Keratinocyte (primary cell): ENCODE data around the gene LMO7. TPM values are rescaled to one million over a fixed set of nuclear protein-coding genes. Genes with fewer than 3 reads are reported as not detected.

Experiments
- DNase-seq: peaks from one replicate; pipeline ENCODE4 v3.0.0-alpha.2; 2011; ENCODE audit warnings: low read depth, missing footprints, low spot score
- FAIRE-seq: peaks from 2 replicates; lab custom pipeline; 2011; peaks lifted over from hg19 to GRCh38; lab: Jason Lieb, UNC
- H2AFZ ChIP-seq: 2 replicates; pipeline ENCODE4 v1.6.0; 2012; ENCODE audit warnings: low read length, control low read depth, inconsistent platforms; ENCODE audit not compliant: control insufficient read depth
- H3K27ac ChIP-seq: 2 replicates; pipeline ENCODE4 v1.5.1; 2011; ENCODE audit warnings: low read length; ENCODE audit not compliant: control insufficient read depth, insufficient read depth
- H3K27me3 ChIP-seq: 3 replicates; pipeline ENCODE4 v1.6.0; 2011; ENCODE audit warnings: low read length; ENCODE audit not compliant: control insufficient read depth, insufficient read depth; ENCODE audit errors: extremely low read depth
- H3K36me3 ChIP-seq, 2 experiments: 2 replicates in 1 of 2; 3 replicates in 1 of 2; pipeline ENCODE4 v1.5.1; 2011; ENCODE audit warnings: low read length in 2 of 2, mild to moderate bottlenecking in 1 of 2; ENCODE audit not compliant: control insufficient read depth in 2 of 2, insufficient read depth in 2 of 2; ENCODE audit errors: extremely low read depth in 1 of 2
- H3K4me1 ChIP-seq: 3 replicates; pipeline ENCODE4 v1.5.1; 2011; ENCODE audit warnings: low read length; ENCODE audit not compliant: control insufficient read depth, insufficient read depth; ENCODE audit errors: extremely low read depth
- H3K4me2 ChIP-seq: 3 replicates; pipeline ENCODE4 v1.6.0; 2011; ENCODE audit warnings: low read depth, low read length; ENCODE audit not compliant: control insufficient read depth, insufficient read depth; ENCODE audit errors: extremely low read depth
- H3K4me3 ChIP-seq, 3 experiments: fragments of 200-600 bp in 1 of 3; sonication (generic) in 1 of 3; 2 replicates in 2 of 3; 3 replicates in 1 of 3; pipeline ENCODE4 v1.5.1; 2011 to 2016; ENCODE audit warnings: low read length in 3 of 3, mild to moderate bottlenecking in 3 of 3, control low read depth in 2 of 3, inconsistent platforms in 1 of 3, low read depth in 1 of 3, mixed read lengths in 1 of 3, mixed run types in 1 of 3, moderate library complexity in 1 of 3; ENCODE audit not compliant: control insufficient read depth in 2 of 3, insufficient read depth in 2 of 3; ENCODE audit errors: extremely low read depth in 1 of 3
- H3K79me2 ChIP-seq: 2 replicates; pipeline ENCODE4 v1.6.0; 2012; ENCODE audit warnings: low read length; ENCODE audit not compliant: control insufficient read depth, insufficient read depth
- H3K9ac ChIP-seq: 3 replicates; pipeline ENCODE4 v1.6.0; 2011; ENCODE audit warnings: low read length; ENCODE audit not compliant: control insufficient read depth, insufficient read depth; ENCODE audit errors: extremely low read depth
- H3K9me1 ChIP-seq: 3 replicates; pipeline ENCODE4 v1.6.0; 2011; ENCODE audit warnings: low read length; ENCODE audit not compliant: control insufficient read depth, insufficient read depth; ENCODE audit errors: extremely low read depth
- H3K9me3 ChIP-seq: 2 replicates; pipeline ENCODE4 v1.5.1; 2012; ENCODE audit warnings: low read depth, low read length; ENCODE audit not compliant: control insufficient read depth
- H4K20me1 ChIP-seq: 3 replicates; pipeline ENCODE4 v1.6.0; 2011; ENCODE audit warnings: low read length; ENCODE audit not compliant: control insufficient read depth, insufficient read depth; ENCODE audit errors: extremely low read depth
- EZH2 ChIP-seq: IDR thresholded peaks from one replicate; pipeline ENCODE4 v1.6.1; 2012; ENCODE audit warnings: inconsistent platforms, mild to moderate bottlenecking, low read length, moderate library complexity
- dilution Hi-C: fragments of 300-500 bp; cut with MboI; formaldehyde crosslinking; loops from one replicate; pipeline ENCODE4 v1.7.0; 2020; ENCODE audit warnings: low sequenced_read_pairs; ENCODE audit not compliant: extremely low pct_ligation_motif_present
- polyA plus RNA-seq, 5 experiments: library from polyadenylated mRNA; depleted of rRNA in 3 of 5; stranded (reverse) in 3 of 5; stranded (forward) in 1 of 5; unstranded in 1 of 5; fragments of >200 nt; gene quantifications; 1 replicate in 1 of 5; 2 replicates in 3 of 5; 3 replicates in 1 of 5; pipeline versions ENCODE4 v1.2.1 to v1.2.3, GENCODE V29; 2011 to 2012; ENCODE audit warnings: missing spikeins in 2 of 5, low read depth in 1 of 5, low replicate concordance in 1 of 5
- TF ChIP-seq, protein P1 (sequence below), 3 experiments: IDR thresholded peaks in 1 of 3; conservative IDR thresholded peaks in 1 of 3; optimal IDR thresholded peaks in 1 of 3; 2 replicates in 2 of 3; 3 replicates in 1 of 3; pipeline versions ENCODE3 to v1.5.1; 2011; ENCODE audit warnings: low read length in 3 of 3, mild to moderate bottlenecking in 3 of 3, moderate library complexity in 2 of 3, control low read depth in 1 of 3, inconsistent platforms in 1 of 3; ENCODE audit not compliant: insufficient read depth in 2 of 3; ENCODE audit errors: extremely low read depth in 1 of 3

Gene LMO7
- polyA plus RNA-seq, 1 donor (not counting 4 experiments of a cell fraction or from before 2014, with no cell fraction given), result 8.9 TPM

DNA sequence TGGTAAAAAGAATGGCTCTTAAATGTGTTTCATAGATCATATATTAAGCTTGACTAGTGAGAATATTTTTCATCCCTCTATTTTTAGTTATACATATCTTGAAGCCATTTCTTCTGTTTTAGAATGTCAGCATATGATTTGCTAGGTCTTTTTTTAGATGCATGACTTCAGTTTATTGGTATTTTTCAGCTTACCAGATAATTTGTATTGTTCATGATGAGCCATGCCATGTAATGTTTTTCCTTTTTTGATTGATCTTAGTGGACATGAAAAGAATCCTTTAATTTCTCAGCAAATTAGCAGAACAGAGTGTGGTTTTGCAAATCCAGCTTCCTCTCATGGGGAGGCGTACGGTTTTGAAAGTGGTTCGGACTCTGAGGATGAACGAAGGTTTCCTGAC, 168.5 kb downstream of the LMO7 start:
- TF ChIP-seq EZH2, result no peak
- TF ChIP-seq, protein P1, sequence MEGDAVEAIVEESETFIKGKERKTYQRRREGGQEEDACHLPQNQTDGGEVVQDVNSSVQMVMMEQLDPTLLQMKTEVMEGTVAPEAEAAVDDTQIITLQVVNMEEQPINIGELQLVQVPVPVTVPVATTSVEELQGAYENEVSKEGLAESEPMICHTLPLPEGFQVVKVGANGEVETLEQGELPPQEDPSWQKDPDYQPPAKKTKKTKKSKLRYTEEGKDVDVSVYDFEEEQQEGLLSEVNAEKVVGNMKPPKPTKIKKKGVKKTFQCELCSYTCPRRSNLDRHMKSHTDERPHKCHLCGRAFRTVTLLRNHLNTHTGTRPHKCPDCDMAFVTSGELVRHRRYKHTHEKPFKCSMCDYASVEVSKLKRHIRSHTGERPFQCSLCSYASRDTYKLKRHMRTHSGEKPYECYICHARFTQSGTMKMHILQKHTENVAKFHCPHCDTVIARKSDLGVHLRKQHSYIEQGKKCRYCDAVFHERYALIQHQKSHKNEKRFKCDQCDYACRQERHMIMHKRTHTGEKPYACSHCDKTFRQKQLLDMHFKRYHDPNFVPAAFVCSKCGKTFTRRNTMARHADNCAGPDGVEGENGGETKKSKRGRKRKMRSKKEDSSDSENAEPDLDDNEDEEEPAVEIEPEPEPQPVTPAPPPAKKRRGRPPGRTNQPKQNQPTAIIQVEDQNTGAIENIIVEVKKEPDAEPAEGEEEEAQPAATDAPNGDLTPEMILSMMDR (optimal IDR thresholded peaks at IDR 0.05 in 1 of 3, IDR thresholded peaks at IDR 0.05 in 1 of 3, conservative IDR thresholded peaks at IDR 0.05 in 1 of 3; ENCODE audit: extremely low read depth in 1 of 3, insufficient read depth in 2 of 3, low read length in 3 of 3), result no peak
- FAIRE-seq, result no peak

DNA sequence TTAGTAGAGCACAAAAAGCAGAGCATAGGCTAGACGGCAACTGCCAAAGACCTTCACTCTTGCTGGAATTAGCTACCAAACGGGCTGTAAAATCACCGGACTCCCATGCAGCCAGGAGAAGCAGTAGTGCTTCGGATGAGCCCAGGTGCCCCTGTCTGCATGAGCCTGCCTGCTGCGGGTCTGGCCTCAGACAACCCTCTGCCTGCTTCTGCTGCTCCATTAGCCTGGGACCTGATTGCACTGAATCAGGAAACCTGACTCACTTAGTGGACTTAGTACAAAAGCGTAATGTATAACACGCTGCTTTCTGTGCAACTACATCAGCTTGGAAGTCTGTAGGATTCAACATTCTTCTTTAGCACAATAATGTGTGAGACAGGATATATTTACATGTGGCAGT, 170.0 kb downstream of the LMO7 start:
- Histone ChIP-seq H3K27ac (no peak overlapping the region), H3K4me2 (no peak overlapping the region), H3K9me1 (no peaks in the 10 kb centered on the region), H2AFZ (no peak overlapping the region), H3K9ac (no peak overlapping the region), H3K4me3 (no peak overlapping the region), H3K4me1 (no peaks in the 10 kb centered on the region), H3K9me3 (no peaks in the 10 kb centered on the region), H3K27me3 (no peaks in the 10 kb centered on the region), H3K79me2 (no peaks in the 10 kb centered on the region), H3K36me3 (peaks cover 0 to 2% of the 10 kb centered on the region in 2 experiments), H4K20me1 (no peaks in the 10 kb centered on the region)
- dilution Hi-C loops, result no loop called here
- DNase-seq (no peak), FAIRE-seq (no peak)
- no peak for TF ChIP-seq EZH2
- TF ChIP-seq, protein P1 (optimal IDR thresholded peaks at IDR 0.05 in 1 of 3, IDR thresholded peaks at IDR 0.05 in 1 of 3, conservative IDR thresholded peaks at IDR 0.05 in 1 of 3; ENCODE audit: extremely low read depth in 1 of 3, insufficient read depth in 2 of 3, low read length in 3 of 3), result no peak

More for the DNA sequence above, 168.5 kb downstream of the LMO7 start:
- no peak overlapping the region for H2AFZ ChIP-seq
- no peak overlapping the region for H3K9ac ChIP-seq
- peaks cover 0 to 2% of the 10 kb centered on the region in 2 experiments for H3K36me3 ChIP-seq
- dilution Hi-C loops, result no loop called here
- H3K4me3 ChIP-seq, result no peak overlapping the region
- H3K27me3 ChIP-seq, result no peaks in the 10 kb centered on the region
- no peaks in the 10 kb centered on the region for H3K9me3 ChIP-seq
- no peaks in the 10 kb centered on the region for H3K4me1 ChIP-seq
- DNase-seq, result no peak
- H3K9me1 ChIP-seq, result no peaks in the 10 kb centered on the region
- no peak overlapping the region for H3K27ac ChIP-seq
- H3K4me2 ChIP-seq, result no peak overlapping the region
- no peaks in the 10 kb centered on the region for H3K79me2 ChIP-seq
- no peaks in the 10 kb centered on the region for H4K20me1 ChIP-seq
